ENCODE measurements around the gene GPR22. TPM values are rescaled to one million over a fixed set of nuclear protein-coding genes. Genes with fewer than 3 reads are reported as not detected.

The GPR22 gene
- total and polyA plus RNA-seq, 12 donors, result 0.06 to 6.0 (median 1.0) TPM; not detected in 3

- intact Hi-C loops (cut with DNase I), result no loop called here
- peak in 3 of 7 donors; percentile 20 to 29 (median 26) for DNase-seq
- 61 to 77% (median 72%) methylated on average over 7 of the region's 7 CpGs for WGBS, 4 donors
Observed at GRCh38 chr7:107506674-107507339, 37.0 kb downstream of the GPR22 start.

More at GRCh38 chr7:107506674-107507339, 37.0 kb downstream of the GPR22 start:
- Histone ChIP-seq H3K9me3 (replicated peaks in 1 of 3) (no peaks in the 10 kb centered on the region), H3K4me1 (replicated peaks in 1 of 2) (no peaks in the 10 kb centered on the region), H3K27me3 (no peaks in the 10 kb centered on the region), H3K36me3 (replicated peaks in 1 of 2) (no peaks in the 10 kb centered on the region), H3K4me3 (no peak overlapping the region), H3K27ac (no peak overlapping the region)
- TF ChIP-seq CTCF (IDR thresholded peaks at IDR 0.05) (no peak), POLR2A (IDR thresholded peaks at IDR 0.05) (no peak)

Small RNA genes lying within 50 kb of the gene (small RNA-seq; reads per million reads assigned to genes)
- 0 reads per million in 2 donors for gene AC002381.1

Other genes with a start within 250 kb of the GPR22 start
- 10 to 100 TPM; 12.3 to 43.8 (median 32.8) TPM for gene COG5, start 93.9 kb downstream of the GPR22 start, total RNA-seq
- gene COG5, start 93.9 kb downstream of the GPR22 start, polyA plus RNA-seq, result 10 to 100 TPM in 1 of 3 donors, 1 to 10 TPM in 2; 4.4 to 38.9 (median 5.8) TPM
- 10 to 100 TPM in 2 of 9 donors, 1 to 10 TPM in 7; 4.3 to 12.7 (median 7.1) TPM for gene DUS4L, start 93.9 kb downstream of the GPR22 start, total RNA-seq
- gene DUS4L, start 93.9 kb downstream of the GPR22 start, polyA plus RNA-seq, result 10 to 100 TPM in 1 of 3 donors, 1 to 10 TPM in 2; 4.2 to 10.1 (median 4.8) TPM
- gene BCAP29, start 110.2 kb downstream of the GPR22 start, total RNA-seq, result 100 to 1,000 TPM in 1 of 9 donors, 10 to 100 TPM in 8; 35.0 to 158 (median 51.1) TPM
- gene BCAP29, start 110.2 kb downstream of the GPR22 start, polyA plus RNA-seq, result 10 to 100 TPM; 39.5 to 67.9 (median 50.9) TPM
- under 1 TPM in 8 of 9 donors, not detected in 1; 0.06 to 0.78 (median 0.29) TPM for gene SLC26A4, start 190.8 kb downstream of the GPR22 start, total RNA-seq
- gene SLC26A4, start 190.8 kb downstream of the GPR22 start, polyA plus RNA-seq, result under 1 TPM; 0.13 to 0.16 (median 0.16) TPM

Measured in adrenal gland (tissue), 12 donors.